Measurements from ENCODE around the gene PITPNM3.
A peak's percentile ranks its signal among the peaks of the same experiment; 100 is the strongest.
"Not testable (repeated sequence)": the region's sequence is repeated elsewhere in the genome, so short reads cannot be mapped to it uniquely, and the experiment has no call there.

PITPNM3 gene

DNA sequence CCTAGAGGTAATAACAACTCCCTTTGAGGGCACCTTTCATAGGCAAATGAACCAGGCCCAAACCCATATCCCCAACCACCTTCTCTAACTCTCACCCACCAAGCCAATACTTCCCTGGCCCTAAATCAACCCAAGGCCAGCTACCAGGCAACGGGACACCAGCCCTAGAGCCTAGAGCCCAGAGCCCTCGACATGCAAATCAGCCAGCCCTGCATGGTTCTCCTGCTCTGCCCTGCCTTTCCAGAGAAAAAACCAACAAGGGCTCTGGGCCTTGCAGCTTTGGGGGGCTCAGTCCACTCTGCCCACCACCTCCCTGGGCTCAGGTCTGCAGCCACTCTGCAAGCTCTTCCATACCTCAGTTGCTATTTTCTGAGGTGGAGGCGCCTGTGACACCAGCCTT, 55.0 kb downstream of the PITPNM3 start:
- no peak for DNase-seq (ENCODE audit: low spot score)

DNA sequence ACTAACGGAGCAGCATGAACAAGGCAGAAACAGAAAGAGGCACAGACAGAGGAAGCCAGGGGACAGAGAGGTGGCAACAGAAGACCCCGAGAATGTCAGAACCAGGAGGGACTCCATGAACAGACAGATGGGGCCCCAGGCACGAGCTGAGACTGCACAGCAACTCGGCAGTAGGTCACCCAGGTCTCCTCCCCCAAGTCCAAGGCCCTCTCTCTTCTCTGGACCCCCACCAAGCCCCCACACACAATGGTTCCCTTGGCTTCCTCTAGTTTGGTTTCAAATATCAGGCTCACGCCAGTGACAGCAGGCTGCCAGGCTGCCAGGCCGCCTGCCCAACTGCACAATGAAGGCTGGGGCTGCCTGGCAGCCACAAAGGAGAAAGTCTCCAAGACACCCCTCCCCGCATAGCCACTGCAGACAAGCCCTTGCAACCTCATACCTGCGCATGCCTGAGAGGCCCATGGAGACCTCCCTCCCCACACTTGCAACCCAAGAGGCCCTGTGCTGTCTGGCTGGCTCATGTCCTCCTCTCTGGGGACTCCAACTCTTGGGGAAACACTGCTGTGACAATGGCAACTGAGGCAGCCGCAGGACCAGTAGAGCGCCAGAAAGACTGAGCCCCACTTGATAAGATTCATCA, 57.3 kb downstream of the PITPNM3 start:
- no peak for DNase-seq (ENCODE audit: low spot score)

DNA sequence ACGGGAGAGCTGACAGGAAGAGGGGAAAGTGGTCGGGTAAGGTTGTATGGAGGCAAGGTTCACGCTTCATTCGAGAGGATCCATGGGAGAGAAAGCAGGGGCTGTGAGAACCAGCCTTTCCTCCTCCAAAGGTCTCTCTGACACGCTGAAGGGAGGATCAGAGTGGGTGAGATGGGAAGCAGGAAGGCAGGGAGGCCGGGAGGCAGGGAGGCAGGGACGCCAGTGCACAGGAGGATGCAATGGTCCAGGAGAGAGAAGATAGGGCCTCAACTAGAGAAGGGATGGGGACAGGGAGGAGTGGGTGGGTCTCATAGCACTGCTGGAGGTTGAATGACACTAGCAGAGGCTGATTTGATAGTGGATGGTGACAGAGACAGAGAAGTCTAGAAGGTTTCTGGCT, 58.0 kb downstream of the PITPNM3 start:
- no peak for DNase-seq (ENCODE audit: low spot score)

- DNase-seq (ENCODE audit: low spot score), result no peak
Observed at GRCh38 chr17:6497496-6498221, 58.7 kb downstream of the PITPNM3 start.

DNA sequence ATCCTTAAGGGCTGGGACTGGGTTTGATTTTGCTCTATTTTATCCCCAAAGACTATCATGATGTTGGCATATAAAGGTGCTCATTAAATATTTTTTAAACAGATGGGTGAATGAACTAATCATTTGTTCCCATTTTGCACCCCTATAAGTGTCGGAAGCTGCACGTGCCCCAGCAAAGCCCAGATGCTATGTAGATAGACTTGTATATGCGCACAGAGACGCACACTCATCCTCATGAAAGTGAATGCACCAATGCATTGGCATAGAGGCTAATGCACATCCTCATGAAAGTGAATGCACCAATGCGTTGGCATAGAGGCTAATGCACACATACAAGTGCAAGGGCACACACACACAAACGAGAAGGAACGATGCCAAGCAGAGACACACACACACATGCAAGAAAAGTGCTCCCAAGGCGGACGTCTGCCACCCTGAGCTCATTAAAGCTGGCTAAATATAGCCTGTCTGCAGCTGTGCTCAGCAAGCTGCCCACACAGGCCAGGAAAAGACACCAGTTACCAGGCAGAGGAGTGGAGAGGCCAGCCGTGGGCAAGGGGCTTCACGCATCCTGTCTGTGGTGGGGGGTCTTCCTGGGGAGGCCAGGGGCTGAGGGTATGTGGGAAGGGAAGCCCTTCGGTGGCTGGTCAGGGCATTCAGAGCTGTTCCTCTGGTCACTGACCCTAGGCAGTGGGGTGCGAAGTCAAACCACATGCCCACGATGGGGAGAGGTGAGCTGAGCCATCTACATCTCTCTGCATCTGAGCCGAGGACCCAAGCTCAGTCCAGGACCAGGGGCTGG, 59.5 kb downstream of the PITPNM3 start:
- DNase-seq (ENCODE audit: low spot score), result no peak

DNA sequence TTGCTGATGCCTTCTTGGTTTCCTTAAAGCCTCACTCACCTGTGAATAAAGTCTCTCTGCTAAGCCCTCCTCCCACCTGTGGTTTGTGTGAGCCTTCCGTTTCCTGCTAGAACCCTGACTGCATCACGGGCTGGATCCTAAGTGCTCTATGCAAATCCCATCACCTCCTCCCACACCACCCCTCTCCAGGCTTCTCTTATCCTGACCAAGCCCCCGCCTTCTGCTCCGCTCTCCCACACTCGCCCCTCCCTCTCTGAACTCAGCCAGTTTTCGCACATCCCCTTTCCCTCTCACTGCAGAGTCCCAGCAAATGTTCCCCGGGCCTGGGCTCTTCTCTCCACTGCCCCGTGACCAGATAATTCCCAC, 60.3 kb downstream of the PITPNM3 start:
- no peak for DNase-seq (ENCODE audit: low spot score)

- no peak for DNase-seq (ENCODE audit: low spot score)
Observed at GRCh38 chr17:6495450-6496115, 60.8 kb downstream of the PITPNM3 start.

- peak; percentile 83 for DNase-seq (ENCODE audit: low spot score)
Observed at GRCh38 chr17:6494239-6494941, 62.0 kb downstream of the PITPNM3 start.

- DNase-seq (ENCODE audit: low spot score), result no peak
Observed at GRCh38 chr17:6492892-6493674, 63.3 kb downstream of the PITPNM3 start.

DNA sequence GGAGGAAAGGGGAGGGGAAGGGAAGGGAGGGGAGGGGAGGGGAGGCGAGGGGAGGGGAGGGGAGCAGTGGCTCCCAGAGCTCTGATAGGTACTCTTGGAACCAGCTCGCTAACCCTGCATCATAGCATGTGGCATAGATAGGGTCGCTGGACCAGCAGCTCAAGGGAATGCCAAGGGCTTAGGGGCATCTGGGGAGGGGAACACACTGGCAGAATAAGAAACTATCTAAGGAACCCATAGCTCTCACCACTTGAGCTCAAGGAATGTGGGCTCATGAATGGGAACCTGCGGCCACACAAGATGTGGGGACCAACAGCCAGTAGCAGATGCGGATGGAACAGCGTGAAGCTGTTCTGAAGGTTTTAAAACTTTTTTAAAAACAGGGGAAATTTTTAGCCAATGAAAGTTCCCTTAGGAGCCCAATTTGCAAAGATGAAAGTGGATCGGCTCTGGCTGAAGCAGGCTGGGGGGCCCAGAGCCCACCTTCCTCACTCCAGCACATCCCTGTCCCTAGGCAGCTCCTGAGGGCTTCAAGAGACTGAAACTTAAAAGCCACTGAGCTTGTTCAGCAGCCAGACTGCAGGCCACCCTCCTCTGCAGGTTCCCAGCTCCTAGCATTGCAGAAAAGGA, 65.2 kb downstream of the PITPNM3 start:
- DNase-seq (ENCODE audit: low spot score), result no peak

DNA sequence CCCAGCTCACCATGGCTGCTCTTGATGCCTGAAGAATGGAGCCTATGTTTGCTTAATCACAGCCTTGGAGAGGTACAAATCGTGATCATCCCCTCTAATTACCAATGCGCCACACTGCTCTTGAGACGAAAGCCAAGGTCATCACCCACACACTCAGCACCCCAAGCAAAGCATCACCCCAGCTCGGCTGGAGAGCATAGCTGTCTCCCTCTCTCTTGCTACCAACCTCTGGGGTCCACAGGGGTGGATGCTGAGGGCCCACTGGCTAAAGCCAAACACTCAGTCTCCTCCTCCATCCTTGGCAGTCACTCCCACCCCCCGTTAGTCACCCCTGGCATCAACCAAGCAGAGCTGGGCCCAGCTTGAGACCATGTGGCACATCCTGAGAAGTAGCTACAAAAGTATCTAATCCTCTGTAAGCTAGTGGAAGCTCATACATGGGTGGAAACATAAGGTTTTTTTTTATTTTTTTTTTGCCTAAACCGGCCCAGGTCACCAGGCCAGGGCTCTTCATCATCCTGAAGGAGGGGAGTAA, 67.3 kb downstream of the PITPNM3 start:
- no peak for DNase-seq (ENCODE audit: low spot score)

DNA sequence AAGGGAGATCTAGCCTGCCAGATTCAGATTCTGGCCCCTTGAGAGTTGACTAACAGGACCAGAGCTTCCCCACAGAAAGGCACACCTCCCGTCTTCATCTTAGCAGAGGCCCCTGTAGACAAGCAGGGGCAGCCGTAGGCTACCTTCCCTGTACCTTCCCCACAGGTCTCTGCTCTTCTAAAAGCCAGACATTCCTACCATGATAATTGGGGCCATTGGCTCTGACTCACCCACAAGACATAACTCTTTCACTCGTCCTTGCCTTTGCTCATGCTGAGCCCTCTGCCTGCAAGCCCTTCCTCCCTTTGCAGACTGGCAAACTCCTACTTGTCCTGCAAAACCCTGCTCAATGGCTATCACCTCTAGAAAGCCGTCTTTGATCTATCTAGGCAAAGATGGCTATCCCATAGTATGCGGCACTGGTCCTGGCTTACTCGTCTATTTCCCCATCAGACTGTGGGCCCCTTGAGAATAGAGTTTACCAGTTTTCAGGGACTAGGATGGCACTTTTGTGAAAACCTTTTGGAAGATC, 68.3 kb downstream of the PITPNM3 start:
- DNase-seq (ENCODE audit: low spot score), result no peak

GRCh38 chr17:6487251-6488007, 68.9 kb downstream of the PITPNM3 start:
- no peak for DNase-seq (ENCODE audit: low spot score)

DNA sequence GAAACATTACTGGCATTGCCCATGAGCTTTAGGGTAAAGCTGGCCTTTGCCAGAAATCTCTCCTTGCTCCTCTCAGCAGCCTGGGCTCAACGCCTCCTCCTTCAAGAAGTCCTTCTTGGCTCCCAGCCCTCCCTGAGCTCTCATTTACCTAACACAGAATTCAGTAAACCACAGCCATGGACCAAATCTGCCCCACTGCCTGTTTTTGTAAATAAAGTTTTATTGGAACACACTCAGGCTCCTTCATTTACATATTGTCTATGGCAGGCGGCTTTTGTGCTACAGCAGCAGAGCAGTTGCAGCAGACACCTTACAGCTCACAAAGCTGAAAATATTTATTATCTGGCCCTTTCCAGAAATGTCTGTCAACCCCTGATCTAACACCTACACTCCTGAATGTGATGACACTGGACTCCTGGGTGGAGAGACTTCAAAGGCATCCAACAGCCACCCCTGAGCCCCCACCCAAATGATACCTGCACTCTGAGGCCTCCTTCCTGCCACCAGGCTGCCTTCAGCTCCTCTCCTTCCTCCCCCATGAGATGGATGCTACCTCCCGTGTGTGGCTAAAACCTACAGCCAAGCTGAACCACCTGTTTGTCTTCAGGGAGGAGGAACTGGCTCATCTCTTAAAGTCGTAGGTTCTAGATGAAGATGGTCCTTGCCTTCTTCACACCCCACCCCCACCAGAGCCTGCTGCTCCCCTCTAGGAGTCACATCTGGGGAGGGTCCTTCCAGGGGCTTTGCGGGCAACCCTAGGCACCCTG, 70.5 kb downstream of the PITPNM3 start:
- no peak for DNase-seq (ENCODE audit: low spot score)

DNA sequence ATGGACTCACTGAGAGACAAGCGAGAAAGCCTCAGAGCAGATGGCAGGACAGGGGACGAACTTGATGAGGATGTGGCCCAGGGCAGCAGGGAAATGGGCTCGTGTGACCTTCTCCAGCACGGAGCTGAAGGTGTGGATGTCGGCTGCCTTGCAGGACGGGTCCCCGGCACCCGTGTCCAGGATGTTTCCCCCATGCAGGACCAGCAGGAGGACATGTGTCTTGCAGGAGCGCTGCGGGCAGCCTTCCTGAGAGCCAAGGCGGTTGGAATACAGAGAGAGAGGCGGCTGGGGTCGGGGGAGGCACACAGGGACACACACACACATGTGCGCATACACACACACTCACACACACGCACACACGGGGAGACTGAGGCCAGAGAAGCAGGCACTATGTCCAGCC, 72.8 kb downstream of the PITPNM3 start:
- DNase-seq (ENCODE audit: low spot score), result no peak

- DNase-seq (ENCODE audit: low spot score), result not testable (repeated sequence)
Observed at GRCh38 chr17:6482796-6483195, 73.6 kb downstream of the PITPNM3 start.

GRCh38 chr17:6482105-6482455, 74.3 kb downstream of the PITPNM3 start:
- no peak for DNase-seq (ENCODE audit: low spot score)

GRCh38 chr17:6480303-6480675, 76.1 kb downstream of the PITPNM3 start:
- no peak for DNase-seq (ENCODE audit: low spot score)
